ENCODE data around the gene SLC2A4RG. TPM values are rescaled to one million over a fixed set of nuclear protein-coding genes. Genes with fewer than 3 reads are reported as not detected.

SLC2A4RG gene
- total and polyA plus RNA-seq, 2 of the 13 experiments (the other 11 are each of a cell fraction or from before 2014, with no cell fraction given) = 91.4 to 95.9 TPM

- no peak for TF ChIP-seq POLR2AphosphoS5 (IDR thresholded peaks at IDR 0.05; ENCODE audit: low read depth, low read length)
- TF ChIP-seq NRL (CRISPR knock-in tag; IDR thresholded peaks at IDR 0.05; ENCODE audit: borderline replicate concordance) = 0 out of 2 replicates have a peak, but pooled peaks have one; percentile 24
- TF ChIP-seq YY1 (IDR thresholded peaks at IDR 0.05; ENCODE audit: insufficient read depth, insufficient replicate concordance, low read depth, low read length) = no peak
- TF ChIP-seq ZNF775 (CRISPR knock-in tag; IDR thresholded peaks at IDR 0.05; ENCODE audit: borderline replicate concordance) = no peak
- no peak for TF ChIP-seq ZMYM2 (CRISPR knock-in tag; IDR thresholded peaks at IDR 0.05)
- TF ChIP-seq ZNF687 (CRISPR knock-in tag; IDR thresholded peaks at IDR 0.05) = no peak
- no peak for TF ChIP-seq PHF8 (CRISPR knock-in tag; IDR thresholded peaks at IDR 0.05)
- TF ChIP-seq, protein P1, sequence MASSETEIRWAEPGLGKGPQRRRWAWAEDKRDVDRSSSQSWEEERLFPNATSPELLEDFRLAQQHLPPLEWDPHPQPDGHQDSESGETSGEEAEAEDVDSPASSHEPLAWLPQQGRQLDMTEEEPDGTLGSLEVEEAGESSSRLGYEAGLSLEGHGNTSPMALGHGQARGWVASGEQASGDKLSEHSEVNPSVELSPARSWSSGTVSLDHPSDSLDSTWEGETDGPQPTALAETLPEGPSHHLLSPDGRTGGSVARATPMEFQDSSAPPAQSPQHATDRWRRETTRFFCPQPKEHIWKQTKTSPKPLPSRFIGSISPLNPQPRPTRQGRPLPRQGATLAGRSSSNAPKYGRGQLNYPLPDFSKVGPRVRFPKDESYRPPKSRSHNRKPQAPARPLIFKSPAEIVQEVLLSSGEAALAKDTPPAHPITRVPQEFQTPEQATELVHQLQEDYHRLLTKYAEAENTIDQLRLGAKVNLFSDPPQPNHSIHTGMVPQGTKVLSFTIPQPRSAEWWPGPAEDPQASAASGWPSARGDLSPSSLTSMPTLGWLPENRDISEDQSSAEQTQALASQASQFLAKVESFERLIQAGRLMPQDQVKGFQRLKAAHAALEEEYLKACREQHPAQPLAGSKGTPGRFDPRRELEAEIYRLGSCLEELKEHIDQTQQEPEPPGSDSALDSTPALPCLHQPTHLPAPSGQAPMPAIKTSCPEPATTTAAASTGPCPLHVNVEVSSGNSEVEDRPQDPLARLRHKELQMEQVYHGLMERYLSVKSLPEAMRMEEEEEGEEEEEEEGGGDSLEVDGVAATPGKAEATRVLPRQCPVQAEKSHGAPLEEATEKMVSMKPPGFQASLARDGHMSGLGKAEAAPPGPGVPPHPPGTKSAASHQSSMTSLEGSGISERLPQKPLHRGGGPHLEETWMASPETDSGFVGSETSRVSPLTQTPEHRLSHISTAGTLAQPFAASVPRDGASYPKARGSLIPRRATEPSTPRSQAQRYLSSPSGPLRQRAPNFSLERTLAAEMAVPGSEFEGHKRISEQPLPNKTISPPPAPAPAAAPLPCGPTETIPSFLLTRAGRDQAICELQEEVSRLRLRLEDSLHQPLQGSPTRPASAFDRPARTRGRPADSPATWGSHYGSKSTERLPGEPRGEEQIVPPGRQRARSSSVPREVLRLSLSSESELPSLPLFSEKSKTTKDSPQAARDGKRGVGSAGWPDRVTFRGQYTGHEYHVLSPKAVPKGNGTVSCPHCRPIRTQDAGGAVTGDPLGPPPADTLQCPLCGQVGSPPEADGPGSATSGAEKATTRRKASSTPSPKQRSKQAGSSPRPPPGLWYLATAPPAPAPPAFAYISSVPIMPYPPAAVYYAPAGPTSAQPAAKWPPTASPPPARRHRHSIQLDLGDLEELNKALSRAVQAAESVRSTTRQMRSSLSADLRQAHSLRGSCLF (CRISPR knock-in tag; IDR thresholded peaks at IDR 0.05; ENCODE audit: borderline replicate concordance) = no peak
- TF ChIP-seq POLR2A (IDR thresholded peaks at IDR 0.05; ENCODE audit: insufficient read depth in 1 of 2, low read depth in 2 of 2, low read length in 2 of 2) = no peak
- TF ChIP-seq SMC3 (IDR thresholded peaks at IDR 0.05; ENCODE audit: low read length) = no peak
- TF ChIP-seq, protein P2, sequence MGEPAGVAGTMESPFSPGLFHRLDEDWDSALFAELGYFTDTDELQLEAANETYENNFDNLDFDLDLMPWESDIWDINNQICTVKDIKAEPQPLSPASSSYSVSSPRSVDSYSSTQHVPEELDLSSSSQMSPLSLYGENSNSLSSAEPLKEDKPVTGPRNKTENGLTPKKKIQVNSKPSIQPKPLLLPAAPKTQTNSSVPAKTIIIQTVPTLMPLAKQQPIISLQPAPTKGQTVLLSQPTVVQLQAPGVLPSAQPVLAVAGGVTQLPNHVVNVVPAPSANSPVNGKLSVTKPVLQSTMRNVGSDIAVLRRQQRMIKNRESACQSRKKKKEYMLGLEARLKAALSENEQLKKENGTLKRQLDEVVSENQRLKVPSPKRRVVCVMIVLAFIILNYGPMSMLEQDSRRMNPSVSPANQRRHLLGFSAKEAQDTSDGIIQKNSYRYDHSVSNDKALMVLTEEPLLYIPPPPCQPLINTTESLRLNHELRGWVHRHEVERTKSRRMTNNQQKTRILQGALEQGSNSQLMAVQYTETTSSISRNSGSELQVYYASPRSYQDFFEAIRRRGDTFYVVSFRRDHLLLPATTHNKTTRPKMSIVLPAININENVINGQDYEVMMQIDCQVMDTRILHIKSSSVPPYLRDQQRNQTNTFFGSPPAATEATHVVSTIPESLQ (CRISPR knock-in tag; conservative IDR thresholded peaks at IDR 0.05) = no peak
- TF ChIP-seq MXD4 (CRISPR knock-in tag; IDR thresholded peaks at IDR 0.05) = no peak
- TF ChIP-seq, protein P3, sequence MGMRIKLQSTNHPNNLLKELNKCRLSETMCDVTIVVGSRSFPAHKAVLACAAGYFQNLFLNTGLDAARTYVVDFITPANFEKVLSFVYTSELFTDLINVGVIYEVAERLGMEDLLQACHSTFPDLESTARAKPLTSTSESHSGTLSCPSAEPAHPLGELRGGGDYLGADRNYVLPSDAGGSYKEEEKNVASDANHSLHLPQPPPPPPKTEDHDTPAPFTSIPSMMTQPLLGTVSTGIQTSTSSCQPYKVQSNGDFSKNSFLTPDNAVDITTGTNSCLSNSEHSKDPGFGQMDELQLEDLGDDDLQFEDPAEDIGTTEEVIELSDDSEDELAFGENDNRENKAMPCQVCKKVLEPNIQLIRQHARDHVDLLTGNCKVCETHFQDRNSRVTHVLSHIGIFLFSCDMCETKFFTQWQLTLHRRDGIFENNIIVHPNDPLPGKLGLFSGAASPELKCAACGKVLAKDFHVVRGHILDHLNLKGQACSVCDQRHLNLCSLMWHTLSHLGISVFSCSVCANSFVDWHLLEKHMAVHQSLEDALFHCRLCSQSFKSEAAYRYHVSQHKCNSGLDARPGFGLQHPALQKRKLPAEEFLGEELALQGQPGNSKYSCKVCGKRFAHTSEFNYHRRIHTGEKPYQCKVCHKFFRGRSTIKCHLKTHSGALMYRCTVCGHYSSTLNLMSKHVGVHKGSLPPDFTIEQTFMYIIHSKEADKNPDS (CRISPR knock-in tag; IDR thresholded peaks at IDR 0.05) = no peak
- TF ChIP-seq HDAC1 (CRISPR knock-in tag; IDR thresholded peaks at IDR 0.05) = no peak
Observed at GRCh38 chr20:63706027-63706695, 33.4 kb upstream of the SLC2A4RG start (continued).

Measured in HepG2 (cell line).